HG03103 (cell line): ENCODE data around the gene CUTC.
"Not testable (repeated sequence)": the region's sequence is repeated elsewhere in the genome, so short reads cannot be mapped to it uniquely, and the experiment has no call there.

Experiments
- ATAC-seq: cut with Tn5 transposase; IDR thresholded peaks from one replicate; pipeline ENCODE4 v1.9.1; 2021; ENCODE audit warnings: low read depth; ENCODE audit not compliant: unreplicated experiment

Gene CUTC

GRCh38 chr10:99742254-99742653 is 10.2 kb downstream of the CUTC start:
- ATAC-seq, result no peak

- no peak for ATAC-seq
Observed at GRCh38 chr10:99742701-99743100, 10.7 kb downstream of the CUTC start.

GRCh38 chr10:99743841-99744240 is 11.8 kb downstream of the CUTC start:
- ATAC-seq, result no peak

GRCh38 chr10:99746166-99746565 is 14.1 kb downstream of the CUTC start:
- ATAC-seq, result not testable (repeated sequence)

GRCh38 chr10:99748823-99749451 is 16.9 kb downstream of the CUTC start:
- no peak for ATAC-seq

- no peak for ATAC-seq
Observed at GRCh38 chr10:99750641-99751040, 18.6 kb downstream of the CUTC start.

GRCh38 chr10:99754670-99755069 is 22.6 kb downstream of the CUTC start:
- no peak for ATAC-seq

GRCh38 chr10:99756159-99756558 is 24.1 kb downstream of the CUTC start:
- ATAC-seq, result no peak

GRCh38 chr10:99758211-99758891 is 26.3 kb downstream of the CUTC start:
- no peak for ATAC-seq

GRCh38 chr10:99760321-99760720 is 28.3 kb downstream of the CUTC start:
- no peak for ATAC-seq

GRCh38 chr10:99761365-99761764 is 29.3 kb downstream of the CUTC start:
- ATAC-seq, result no peak

GRCh38 chr10:99765672-99766301 is 33.8 kb downstream of the CUTC start:
- ATAC-seq, result no peak

- ATAC-seq, result no peak
Observed at GRCh38 chr10:99766302-99766681, 34.3 kb downstream of the CUTC start.

GRCh38 chr10:99767901-99768300 is 35.9 kb downstream of the CUTC start:
- no peak for ATAC-seq

GRCh38 chr10:99768556-99768955 is 36.5 kb downstream of the CUTC start:
- no peak for ATAC-seq

- ATAC-seq, result no peak
Observed at GRCh38 chr10:99769706-99770105, 37.7 kb downstream of the CUTC start.

GRCh38 chr10:99770408-99771045 is 38.5 kb downstream of the CUTC start:
- no peak for ATAC-seq

- ATAC-seq, result no peak
Observed at GRCh38 chr10:99775850-99776249, 43.8 kb downstream of the CUTC start.

GRCh38 chr10:99777918-99778714 is 46.1 kb downstream of the CUTC start:
- ATAC-seq, result no peak

- no peak for ATAC-seq
Observed at GRCh38 chr10:99779335-99779734, 47.3 kb downstream of the CUTC start.
